Activated CD8-positive, alpha-beta memory T cell treated with anti-CD3 and anti-CD28 coated beads for 36 hours (primary cell): ENCODE results near the gene FCF1. TPM values are rescaled to one million over a fixed set of nuclear protein-coding genes. Genes with fewer than 3 reads are reported as not detected.
"Not testable (repeated sequence)": the region's sequence is repeated elsewhere in the genome, so short reads cannot be mapped to it uniquely, and the experiment has no call there.

ENCODE experiments used
- CTCF ChIA-PET: fragments of 350-600 bp; sonication (Branson Sonifier 250); formaldehyde crosslinking; loops from one replicate; lab custom pipeline; 2021; ENCODE audit warnings: antibody characterized with exemption; lab: Charles Lee
- POLR2A ChIA-PET: fragments of 350-600 bp; sonication (Branson Sonifier 250); formaldehyde crosslinking; loops from one replicate; lab custom pipeline; 2021; ENCODE audit warnings: antibody characterized with exemption; lab: Charles Lee
- total RNA-seq, 2 experiments: library from RNA; stranded (reverse); gene quantifications; one replicate each; pipeline ENCODE4 v1.2.3, GENCODE V29; 2021

FCF1 gene
- total RNA-seq, 2 experiments from 2014 or later, result 83.0 to 90.5 TPM

GRCh38 chr14:74754899-74755298 lies 42.0 kb downstream of the FCF1 start:
- ChIA-PET POLR2A (interaction anchor here (0.6 kb wide), 2 partner anchors 12 to 105 kb away, joined by 3 to 4 read pairs; no protein-coding TSS in a partner anchor), CTCF (interaction anchor here (1.8 kb wide), 1 partner anchor 8 kb away, joined by 8 read pairs; the partner anchor contains the start of gene YLPM1)

GRCh38 chr14:74756326-74756725 lies 43.4 kb downstream of the FCF1 start:
- POLR2A ChIA-PET, result no interaction called here
- CTCF ChIA-PET, result interaction anchor here (0.6 kb wide), 1 partner anchor 189 kb away, joined by 3 read pairs; no protein-coding TSS in a partner anchor

- CTCF ChIA-PET, POLR2A ChIA-PET: not testable (repeated sequence)
Observed at GRCh38 chr14:74758505-74758904, 45.6 kb downstream of the FCF1 start.

- POLR2A ChIA-PET, result interaction anchor here (0.7 to 1.4 kb wide), 7 partner anchors 10 to 891 kb away, joined by 3 to 9 read pairs (median 4); no protein-coding TSS in a partner anchor
- CTCF ChIA-PET, result interaction anchor here (0.6 to 2.2 kb wide), 10 partner anchors 9 to 153 kb away, joined by 3 to 9 read pairs (median 4); partner anchors contain the start of gene LTBP2
Observed at GRCh38 chr14:74762917-74763802, 50.2 kb downstream of the FCF1 start, which contains the start of gene YLPM1. Gene YLPM1 (plus strand): TSS chr14:74763316. CDS start chr14:74763490, 174 bp downstream.

DNA sequence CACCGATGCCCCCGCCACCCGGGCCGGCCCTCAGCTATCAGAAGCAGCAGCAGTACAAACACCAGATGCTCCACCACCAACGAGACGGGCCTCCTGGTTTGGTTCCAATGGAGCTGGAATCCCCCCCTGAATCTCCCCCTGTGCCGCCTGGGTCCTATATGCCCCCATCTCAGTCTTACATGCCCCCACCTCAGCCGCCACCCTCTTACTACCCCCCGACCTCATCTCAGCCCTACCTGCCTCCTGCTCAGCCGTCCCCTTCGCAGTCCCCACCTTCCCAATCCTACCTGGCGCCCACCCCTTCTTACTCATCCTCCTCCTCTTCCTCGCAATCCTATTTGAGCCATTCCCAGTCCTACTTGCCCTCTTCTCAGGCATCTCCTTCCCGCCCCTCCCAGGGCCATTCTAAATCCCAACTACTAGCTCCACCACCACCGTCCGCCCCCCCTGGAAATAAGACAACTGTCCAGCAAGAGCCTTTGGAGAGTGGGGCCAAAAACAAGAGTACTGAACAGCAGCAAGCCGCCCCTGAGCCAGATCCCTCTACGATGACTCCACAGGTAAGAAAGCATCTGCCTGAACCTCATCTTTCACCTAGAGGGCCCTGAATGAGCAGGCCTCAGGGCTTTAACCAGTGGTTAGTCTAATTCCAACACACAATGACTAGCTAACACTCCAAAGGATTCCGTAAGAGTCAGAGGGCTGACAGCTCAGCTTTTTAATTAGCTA lies 51.0 kb downstream of the FCF1 start:
- CTCF ChIA-PET, result interaction anchor here (0.6 to 2.2 kb wide), 11 partner anchors 9 to 444 kb away, joined by 3 to 9 read pairs (median 4); partner anchors contain the start of gene LTBP2

DNA sequence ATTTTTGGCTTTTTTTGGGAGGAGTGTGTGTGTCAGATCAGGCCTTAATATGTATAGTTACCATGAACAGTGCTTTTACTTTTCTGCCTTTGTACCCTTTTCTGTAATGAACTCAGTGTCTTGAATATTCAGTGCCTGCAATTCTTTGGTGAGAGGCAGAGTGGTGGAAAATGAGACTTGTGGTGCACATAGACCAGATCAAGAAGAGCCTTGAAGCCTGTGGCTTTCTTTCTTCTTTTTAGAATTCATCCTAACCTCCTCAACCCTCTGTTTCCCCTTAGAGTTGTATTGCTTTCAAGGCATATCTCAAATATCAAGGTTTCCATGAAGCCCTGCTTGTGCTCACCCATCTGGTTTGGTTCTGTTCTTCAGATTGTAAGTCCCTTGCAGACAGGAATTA lies 52.8 kb downstream of the FCF1 start:
- POLR2A ChIA-PET, result no interaction called here
- CTCF ChIA-PET, result no interaction called here

More for the DNA sequence above, 51.0 kb downstream of the FCF1 start:
- POLR2A ChIA-PET, result interaction anchor here (0.8 to 1.4 kb wide), 2 partner anchors 10 to 50 kb away, joined by 3 to 9 read pairs; no protein-coding TSS in a partner anchor

GRCh38 chr14:74771399-74771798 lies 58.5 kb downstream of the FCF1 start:
- ChIA-PET CTCF (interaction anchor here (1.4 kb wide), 1 partner anchor 158 kb away, joined by 4 read pairs; no protein-coding TSS in a partner anchor), POLR2A (no interaction called here)

DNA sequence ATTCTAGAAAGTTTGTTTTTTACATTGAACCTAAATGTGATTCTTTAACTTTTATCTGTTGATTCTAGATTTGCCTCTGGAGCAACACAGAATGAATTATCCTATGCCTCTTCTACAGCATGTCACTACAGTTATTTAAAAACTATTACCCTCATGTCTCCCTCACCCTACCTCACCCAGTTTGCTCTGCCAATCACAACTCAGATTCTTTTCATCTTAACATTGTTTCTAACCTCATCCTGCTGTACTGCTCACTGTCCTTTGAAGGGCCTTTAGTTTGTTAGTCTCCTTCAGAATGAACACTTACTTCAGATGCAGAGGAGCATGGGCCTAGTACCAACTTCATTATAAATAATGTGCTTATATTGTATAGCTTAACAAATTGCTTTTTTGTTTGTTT lies 71.7 kb downstream of the FCF1 start:
- CTCF ChIA-PET, result interaction anchor here (1.3 kb wide), 1 partner anchor 16 kb away, joined by 3 read pairs; no protein-coding TSS in a partner anchor
- POLR2A ChIA-PET, result interaction anchor here (0.5 kb wide), 1 partner anchor 58 kb away, joined by 7 read pairs; no protein-coding TSS in a partner anchor

- POLR2A ChIA-PET, result interaction anchor here (0.6 kb wide), 1 partner anchor 1354 kb away, joined by 3 read pairs; no protein-coding TSS in a partner anchor
- CTCF ChIA-PET, result interaction anchor here (1.3 kb wide), 1 partner anchor 16 kb away, joined by 3 read pairs; no protein-coding TSS in a partner anchor
Observed at GRCh38 chr14:74785056-74785613, 72.2 kb downstream of the FCF1 start.

DNA sequence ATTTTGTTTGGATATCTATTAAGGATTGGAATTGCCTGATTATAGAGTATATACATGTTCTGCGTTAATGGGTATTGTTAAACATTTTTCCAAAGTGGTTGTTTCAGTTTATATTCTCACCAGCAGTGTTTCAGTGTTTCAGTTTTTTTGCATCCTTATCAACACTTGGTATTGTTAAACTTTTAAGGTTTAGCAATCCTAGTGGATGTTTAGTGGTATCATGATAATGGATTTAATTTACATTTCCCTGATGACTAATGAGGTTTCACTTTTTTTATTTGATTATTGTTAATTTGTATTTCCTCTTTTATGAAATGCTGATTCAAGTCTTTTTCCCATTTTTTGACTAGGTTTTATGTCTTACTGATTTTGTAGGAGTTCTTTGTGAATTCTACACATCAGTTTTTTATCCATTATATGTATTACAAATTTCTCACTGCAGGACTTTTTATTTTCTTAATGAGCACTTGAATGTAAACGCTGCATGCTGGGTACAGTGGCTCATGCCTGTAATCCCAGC lies 73.9 kb downstream of the FCF1 start:
- ChIA-PET CTCF (no interaction called here), POLR2A (no interaction called here)

Other genes with a start within 250 kb of the FCF1 start
- gene NPC2, start 219.8 kb upstream of the FCF1 start, total RNA-seq, result 10 to 100 TPM; 12.4 to 13.4 TPM
- 10 to 100 TPM; 27.6 to 28.2 TPM for gene ISCA2, start 219.4 kb upstream of the FCF1 start, total RNA-seq
- under 1 TPM; 0.02 to 0.11 TPM for gene LTBP2, start 100.9 kb upstream of the FCF1 start, total RNA-seq
- gene AREL1, start 64 bp upstream of the FCF1 start, total RNA-seq, result 10 to 100 TPM; 37.5 to 37.8 TPM
- 10 to 100 TPM; 50.2 to 52.9 TPM for gene YLPM1, start 50.2 kb downstream of the FCF1 start, total RNA-seq
- gene PROX2, start 163.0 kb downstream of the FCF1 start, total RNA-seq, result under 1 TPM; 0.50 to 0.76 TPM
- 100 to 1,000 TPM; 144 to 156 TPM for gene DLST, start 168.8 kb downstream of the FCF1 start, total RNA-seq
- 1 to 10 TPM; 5.0 TPM for gene RPS6KL1, start 210.1 kb downstream of the FCF1 start, total RNA-seq
- gene PGF, start 242.5 kb downstream of the FCF1 start, total RNA-seq, result under 1 TPM in 1 of 2 experiments, not detected in 1; 0.17 TPM